OCI-LY7 (cell line): ENCODE measurements around the gene SLC4A4.

Experiments used
- EZH2phosphoT487 ChIP-seq: fragments of 200-600 bp; sonication (generic); IDR thresholded peaks from 2 replicates; pipeline ENCODE4 v1.6.1; 2018; ENCODE audit warnings: low read depth, borderline replicate concordance, mild to moderate bottlenecking, mixed run types, antibody characterized with exemption, low read length, moderate library complexity, mixed read lengths
- TF ChIP-seq, protein P1 (sequence below): fragments of 200-600 bp; sonication (generic); conservative IDR thresholded peaks from 2 replicates; pipeline ENCODE4 v1.5.1; 2014; ENCODE audit warnings: mild to moderate bottlenecking, antibody characterized with exemption, low read length, moderate library complexity, mixed read lengths

- TF ChIP-seq, protein P1, sequence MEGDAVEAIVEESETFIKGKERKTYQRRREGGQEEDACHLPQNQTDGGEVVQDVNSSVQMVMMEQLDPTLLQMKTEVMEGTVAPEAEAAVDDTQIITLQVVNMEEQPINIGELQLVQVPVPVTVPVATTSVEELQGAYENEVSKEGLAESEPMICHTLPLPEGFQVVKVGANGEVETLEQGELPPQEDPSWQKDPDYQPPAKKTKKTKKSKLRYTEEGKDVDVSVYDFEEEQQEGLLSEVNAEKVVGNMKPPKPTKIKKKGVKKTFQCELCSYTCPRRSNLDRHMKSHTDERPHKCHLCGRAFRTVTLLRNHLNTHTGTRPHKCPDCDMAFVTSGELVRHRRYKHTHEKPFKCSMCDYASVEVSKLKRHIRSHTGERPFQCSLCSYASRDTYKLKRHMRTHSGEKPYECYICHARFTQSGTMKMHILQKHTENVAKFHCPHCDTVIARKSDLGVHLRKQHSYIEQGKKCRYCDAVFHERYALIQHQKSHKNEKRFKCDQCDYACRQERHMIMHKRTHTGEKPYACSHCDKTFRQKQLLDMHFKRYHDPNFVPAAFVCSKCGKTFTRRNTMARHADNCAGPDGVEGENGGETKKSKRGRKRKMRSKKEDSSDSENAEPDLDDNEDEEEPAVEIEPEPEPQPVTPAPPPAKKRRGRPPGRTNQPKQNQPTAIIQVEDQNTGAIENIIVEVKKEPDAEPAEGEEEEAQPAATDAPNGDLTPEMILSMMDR = no peak
- TF ChIP-seq EZH2phosphoT487 = no peak
These were observed 101.8 kb downstream of the SLC4A4 start for GRCh38 chr4:71440612-71441011.
